Panc1 (cell line): ENCODE data around the gene SNRNP48. TPM values are rescaled to one million over a fixed set of nuclear protein-coding genes. Genes with fewer than 3 reads are reported as not detected.

Experiments used
- ATAC-seq: fragments of 200-7000 bp; cut with Tn5 transposase; 2 replicates; pipeline ENCODE4 v1.9.1; 2020; ENCODE audit warnings: mild to moderate bottlenecking, moderate library complexity
- BruUV-seq: library from RNA; stranded (reverse); fragments of 400-500 nt; replicated peaks from 2 replicates; lab custom pipeline; 2021; lab: Mats Ljungman, UMichigan
- CTCF ChIA-PET: fragments of 300-600 bp; sonication (Branson Sonifier 250); formaldehyde crosslinking; loops from one replicate; lab custom pipeline; 2022; ENCODE audit warnings: antibody characterized with exemption; lab: Charles Lee
- POLR2A ChIA-PET: fragments of 300-600 bp; sonication (Branson Sonifier 250); formaldehyde crosslinking; loops from one replicate; lab custom pipeline; 2022; ENCODE audit warnings: antibody characterized with exemption; lab: Charles Lee
- DNase-seq: peaks from one replicate; pipeline ENCODE4 v3.0.0-alpha.2; 2010; ENCODE audit warnings: low read depth, low spot score
- H3K27ac ChIP-seq: 2 replicates; pipeline ENCODE4 v1.5.1; 2011; ENCODE audit warnings: mild to moderate bottlenecking, low read length, inconsistent platforms
- H3K27me3 ChIP-seq: fragments of 200-500 bp; sonication (Bioruptor generic); 2 replicates; pipeline ENCODE4 v1.6.0; 2014; ENCODE audit warnings: low read length, inconsistent platforms; ENCODE audit not compliant: control insufficient read depth, insufficient read depth
- H3K36me3 ChIP-seq: fragments of 200-500 bp; sonication (Bioruptor generic); 2 replicates; pipeline ENCODE4 v1.5.1; 2014; ENCODE audit warnings: inconsistent platforms, mild to moderate bottlenecking, low read length, moderate library complexity; ENCODE audit not compliant: control insufficient read depth, insufficient read depth
- H3K4me1 ChIP-seq: 2 replicates; pipeline ENCODE4 v1.5.1; 2011; ENCODE audit warnings: inconsistent platforms, mild to moderate bottlenecking, low read length, moderate library complexity; ENCODE audit not compliant: control insufficient read depth, insufficient read depth
- H3K4me3 ChIP-seq, 2 experiments: 2 replicates each; pipeline ENCODE4 v1.5.1; 2011 to 2012; ENCODE audit warnings: low read depth in 2 of 2, low read length in 2 of 2, mild to moderate bottlenecking in 2 of 2, inconsistent platforms in 1 of 2, moderate library complexity in 1 of 2
- H3K9me3 ChIP-seq: fragments of 200-500 bp; sonication (Bioruptor generic); 2 replicates; pipeline ENCODE4 v1.5.1; 2014; ENCODE audit warnings: low read depth, mild to moderate bottlenecking, inconsistent platforms, low read length, moderate library complexity; ENCODE audit not compliant: control insufficient read depth, insufficient read depth
- POLR2AphosphoS5 ChIP-seq: IDR thresholded peaks from 2 replicates; pipeline ENCODE4 v1.6.1; 2012; ENCODE audit warnings: mild to moderate bottlenecking, low read depth, low read length, moderate library complexity
- SIN3A ChIP-seq: IDR thresholded peaks from 2 replicates; pipeline ENCODE4 v1.6.1; 2012; ENCODE audit warnings: low read depth, mild to moderate bottlenecking, low read length, moderate library complexity, borderline replicate concordance; ENCODE audit not compliant: insufficient read depth
- TCF7L2 ChIP-seq: IDR thresholded peaks from 2 replicates; pipeline ENCODE4 v1.6.1; 2011; ENCODE audit warnings: mild to moderate bottlenecking, low read depth, low read length, inconsistent platforms
- in situ Hi-C: cut with HindIII; loops from 2 replicates; pipeline ENCODE4 v1.10.0; 2016; ENCODE audit warnings: low sequenced_read_pairs, low pct_unique_long_range_greater_than_20kb
- intact Hi-C: fragments of 100-400 bp; cut with micrococcal nuclease; formaldehyde crosslinking; loops from one replicate; pipeline ENCODE4 v1.10.0; 2022; ENCODE audit not compliant: unreplicated experiment
- total RNA-seq: library from RNA; stranded (reverse); gene quantifications from one replicate; pipeline ENCODE4 v1.2.1, GENCODE V29; 2021; ENCODE audit not compliant: unreplicated experiment
- TF ChIP-seq, protein P1 (sequence below), 2 experiments: IDR thresholded peaks; 2 replicates each; pipeline ENCODE4 v1.6.1; 2011 to 2012; ENCODE audit warnings: low read depth in 2 of 2, control low read depth in 1 of 2, low read length in 1 of 2, mild to moderate bottlenecking in 1 of 2, moderate library complexity in 1 of 2; ENCODE audit not compliant: insufficient read depth in 1 of 2
- TF ChIP-seq, protein P2 (sequence below): fragments of 450-650 bp; IDR thresholded peaks from 2 replicates; pipeline ENCODE4 v1.5.1; 2017; ENCODE audit warnings: mild to moderate bottlenecking

The SNRNP48 gene
- total RNA-seq, 1 experiment from 2014 or later: 10.7 TPM

DNA sequence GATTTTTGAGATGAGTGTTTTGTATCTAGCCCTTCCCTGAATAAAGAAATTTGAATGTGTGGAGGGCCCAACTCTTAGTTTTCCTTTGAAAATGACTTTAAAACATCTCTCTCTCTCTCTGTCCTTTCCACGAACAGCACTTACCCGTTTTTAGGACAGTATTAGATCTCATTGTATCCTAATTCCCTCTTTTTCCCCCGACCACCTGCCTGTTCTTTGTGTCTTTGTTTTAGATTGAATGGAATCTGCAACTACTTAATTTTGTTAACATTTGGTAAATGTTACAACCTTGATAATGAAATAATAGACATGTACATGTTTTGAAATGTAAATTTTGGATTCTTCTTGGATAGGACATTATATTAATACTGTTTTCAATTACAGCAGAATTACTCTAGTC, 45.4 kb upstream of the SNRNP48 start:
- H3K27ac ChIP-seq: no peak overlapping the region
- intact Hi-C loops: no loop called here
- in situ Hi-C loops: no loop called here
- ChIA-PET POLR2A (no interaction called here), CTCF (no interaction called here)
- ATAC-seq (no peak), DNase-seq (no peak)
- TF ChIP-seq, protein P1, sequence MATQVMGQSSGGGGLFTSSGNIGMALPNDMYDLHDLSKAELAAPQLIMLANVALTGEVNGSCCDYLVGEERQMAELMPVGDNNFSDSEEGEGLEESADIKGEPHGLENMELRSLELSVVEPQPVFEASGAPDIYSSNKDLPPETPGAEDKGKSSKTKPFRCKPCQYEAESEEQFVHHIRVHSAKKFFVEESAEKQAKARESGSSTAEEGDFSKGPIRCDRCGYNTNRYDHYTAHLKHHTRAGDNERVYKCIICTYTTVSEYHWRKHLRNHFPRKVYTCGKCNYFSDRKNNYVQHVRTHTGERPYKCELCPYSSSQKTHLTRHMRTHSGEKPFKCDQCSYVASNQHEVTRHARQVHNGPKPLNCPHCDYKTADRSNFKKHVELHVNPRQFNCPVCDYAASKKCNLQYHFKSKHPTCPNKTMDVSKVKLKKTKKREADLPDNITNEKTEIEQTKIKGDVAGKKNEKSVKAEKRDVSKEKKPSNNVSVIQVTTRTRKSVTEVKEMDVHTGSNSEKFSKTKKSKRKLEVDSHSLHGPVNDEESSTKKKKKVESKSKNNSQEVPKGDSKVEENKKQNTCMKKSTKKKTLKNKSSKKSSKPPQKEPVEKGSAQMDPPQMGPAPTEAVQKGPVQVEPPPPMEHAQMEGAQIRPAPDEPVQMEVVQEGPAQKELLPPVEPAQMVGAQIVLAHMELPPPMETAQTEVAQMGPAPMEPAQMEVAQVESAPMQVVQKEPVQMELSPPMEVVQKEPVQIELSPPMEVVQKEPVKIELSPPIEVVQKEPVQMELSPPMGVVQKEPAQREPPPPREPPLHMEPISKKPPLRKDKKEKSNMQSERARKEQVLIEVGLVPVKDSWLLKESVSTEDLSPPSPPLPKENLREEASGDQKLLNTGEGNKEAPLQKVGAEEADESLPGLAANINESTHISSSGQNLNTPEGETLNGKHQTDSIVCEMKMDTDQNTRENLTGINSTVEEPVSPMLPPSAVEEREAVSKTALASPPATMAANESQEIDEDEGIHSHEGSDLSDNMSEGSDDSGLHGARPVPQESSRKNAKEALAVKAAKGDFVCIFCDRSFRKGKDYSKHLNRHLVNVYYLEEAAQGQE (IDR thresholded peaks at IDR 0.05; ENCODE audit: insufficient read depth in 1 of 2, low read depth in 2 of 2, low read length in 1 of 2): no peak
- no peak for TF ChIP-seq TCF7L2
- no TSS peak for BruUV-seq
- H3K4me1 ChIP-seq: peaks cover 8% of the 10 kb centered on the region
- H3K27me3 ChIP-seq: peaks cover 29% of the 10 kb centered on the region
- H3K36me3 ChIP-seq: peaks cover 2% of the 10 kb centered on the region; the same call in 1 of the 2 replicates
- no peaks in the 10 kb centered on the region for H3K9me3 ChIP-seq
- H3K4me3 ChIP-seq: no peak overlapping the region

DNA sequence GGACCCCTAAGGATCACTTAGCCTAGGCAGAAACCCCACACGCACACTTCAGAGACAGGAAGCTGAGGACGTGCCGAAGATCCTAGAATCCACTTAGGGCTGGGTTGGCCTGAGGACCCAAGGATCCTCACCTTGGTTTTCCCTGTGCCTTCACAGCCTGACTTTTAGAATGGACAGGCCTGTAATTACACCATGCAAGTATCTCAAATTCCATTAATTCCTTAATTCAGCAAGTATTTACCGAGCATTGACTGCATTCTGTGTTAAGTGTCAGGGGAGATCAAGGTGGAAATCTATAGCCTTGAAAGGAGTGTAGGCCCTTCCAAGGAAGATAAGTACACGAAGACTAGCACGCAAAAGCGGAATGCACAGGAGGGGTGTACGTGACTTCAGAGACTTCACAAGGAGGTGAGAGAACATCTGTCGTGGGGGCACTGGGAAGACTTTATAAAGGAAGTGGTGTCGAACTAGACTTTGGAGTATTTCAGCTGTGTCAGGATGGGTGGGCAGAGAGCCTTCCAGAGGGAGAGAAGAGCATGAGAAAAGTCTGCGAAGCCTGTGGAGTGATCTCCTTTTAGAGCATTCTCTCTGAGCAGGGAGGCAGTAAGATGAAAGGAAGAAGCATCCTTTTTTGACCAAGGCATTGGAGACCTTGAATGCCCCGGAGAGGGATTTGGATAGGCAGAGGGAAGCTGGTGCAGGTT, 44.5 kb upstream of the SNRNP48 start:
- intact Hi-C loops: no loop called here
- ChIA-PET CTCF (no interaction called here), POLR2A (interaction anchor here (0.5 to 0.7 kb wide), 2 partner anchors 299 to 421 kb away, joined by 3 read pairs; no protein-coding TSS in a partner anchor)
- no peak for TF ChIP-seq TCF7L2
- TF ChIP-seq, protein P1 (IDR thresholded peaks at IDR 0.05; ENCODE audit: insufficient read depth in 1 of 2, low read depth in 2 of 2, low read length in 1 of 2): no peak
- no peak for TF ChIP-seq POLR2AphosphoS5
- TF ChIP-seq, protein P2, sequence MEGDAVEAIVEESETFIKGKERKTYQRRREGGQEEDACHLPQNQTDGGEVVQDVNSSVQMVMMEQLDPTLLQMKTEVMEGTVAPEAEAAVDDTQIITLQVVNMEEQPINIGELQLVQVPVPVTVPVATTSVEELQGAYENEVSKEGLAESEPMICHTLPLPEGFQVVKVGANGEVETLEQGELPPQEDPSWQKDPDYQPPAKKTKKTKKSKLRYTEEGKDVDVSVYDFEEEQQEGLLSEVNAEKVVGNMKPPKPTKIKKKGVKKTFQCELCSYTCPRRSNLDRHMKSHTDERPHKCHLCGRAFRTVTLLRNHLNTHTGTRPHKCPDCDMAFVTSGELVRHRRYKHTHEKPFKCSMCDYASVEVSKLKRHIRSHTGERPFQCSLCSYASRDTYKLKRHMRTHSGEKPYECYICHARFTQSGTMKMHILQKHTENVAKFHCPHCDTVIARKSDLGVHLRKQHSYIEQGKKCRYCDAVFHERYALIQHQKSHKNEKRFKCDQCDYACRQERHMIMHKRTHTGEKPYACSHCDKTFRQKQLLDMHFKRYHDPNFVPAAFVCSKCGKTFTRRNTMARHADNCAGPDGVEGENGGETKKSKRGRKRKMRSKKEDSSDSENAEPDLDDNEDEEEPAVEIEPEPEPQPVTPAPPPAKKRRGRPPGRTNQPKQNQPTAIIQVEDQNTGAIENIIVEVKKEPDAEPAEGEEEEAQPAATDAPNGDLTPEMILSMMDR: no peak
- TF ChIP-seq SIN3A: no peak
- peaks cover 2% of the 10 kb centered on the region; the same call in 1 of the 2 replicates for H3K36me3 ChIP-seq
- no peak overlapping the region for H3K27ac ChIP-seq
- peaks cover 21% of the 10 kb centered on the region for H3K27me3 ChIP-seq
- BruUV-seq: no TSS peak
- no peak for ATAC-seq
- no peak for DNase-seq
- H3K4me1 ChIP-seq: peaks cover 8% of the 10 kb centered on the region
- no peaks in the 10 kb centered on the region for H3K9me3 ChIP-seq
- in situ Hi-C loops: no loop called here
- no peak overlapping the region for H3K4me3 ChIP-seq
